Germinal center (tissue), 1 donor: Measurements from ENCODE around the gene SUSD6.
"Not testable (repeated sequence)": the region's sequence is repeated elsewhere in the genome, so short reads cannot be mapped to it uniquely, and the experiment has no call there.

Experiments
- DNase-seq: peaks from one replicate; pipeline ENCODE4 v3.0.0; 2012; ENCODE audit warnings: mixed read lengths, low spot score

The SUSD6 gene

GRCh38 chr14:69694730-69695281 lies 83.4 kb downstream of the SUSD6 start:
- no peak for DNase-seq

GRCh38 chr14:69695322-69696203 lies 84.2 kb downstream of the SUSD6 start:
- DNase-seq, result no peak

GRCh38 chr14:69696204-69696527 lies 84.8 kb downstream of the SUSD6 start:
- no peak for DNase-seq

GRCh38 chr14:69696633-69697557 lies 85.5 kb downstream of the SUSD6 start:
- no peak for DNase-seq

- no peak for DNase-seq
Observed at GRCh38 chr14:69698572-69698971, 87.2 kb downstream of the SUSD6 start.

- not testable (repeated sequence) for DNase-seq
Observed at GRCh38 chr14:69699243-69699642, 87.8 kb downstream of the SUSD6 start.

GRCh38 chr14:69699748-69700303 lies 88.4 kb downstream of the SUSD6 start:
- no peak for DNase-seq

GRCh38 chr14:69700575-69700974 lies 89.2 kb downstream of the SUSD6 start:
- no peak for DNase-seq

GRCh38 chr14:69701291-69701690 lies 89.9 kb downstream of the SUSD6 start:
- DNase-seq, result no peak

GRCh38 chr14:69701857-69702256 lies 90.5 kb downstream of the SUSD6 start:
- DNase-seq, result no peak

GRCh38 chr14:69703047-69704039 lies 91.9 kb downstream of the SUSD6 start:
- no peak for DNase-seq

GRCh38 chr14:69704319-69704718 lies 92.9 kb downstream of the SUSD6 start:
- DNase-seq, result no peak

- no peak for DNase-seq
Observed at GRCh38 chr14:69705706-69706105, 94.3 kb downstream of the SUSD6 start.

- DNase-seq, result no peak
Observed at GRCh38 chr14:69708049-69708448, 96.7 kb downstream of the SUSD6 start.

- no peak for DNase-seq
Observed at GRCh38 chr14:69708586-69709560, 97.5 kb downstream of the SUSD6 start.

- DNase-seq, result no peak
Observed at GRCh38 chr14:69710378-69710777, 99.0 kb downstream of the SUSD6 start.

GRCh38 chr14:69711065-69711464 lies 99.7 kb downstream of the SUSD6 start:
- DNase-seq, result no peak

GRCh38 chr14:69711477-69711876 lies 100.1 kb downstream of the SUSD6 start:
- no peak for DNase-seq

- no peak for DNase-seq
Observed at GRCh38 chr14:69711881-69712560, 100.6 kb downstream of the SUSD6 start.
